ENCODE measurements around the gene MRPL39. TPM values are rescaled to one million over a fixed set of nuclear protein-coding genes. Genes with fewer than 3 reads are reported as not detected.

MRPL39 gene
- total and polyA plus RNA-seq, 2 donors, result 28.2 to 34.7 TPM

DNA sequence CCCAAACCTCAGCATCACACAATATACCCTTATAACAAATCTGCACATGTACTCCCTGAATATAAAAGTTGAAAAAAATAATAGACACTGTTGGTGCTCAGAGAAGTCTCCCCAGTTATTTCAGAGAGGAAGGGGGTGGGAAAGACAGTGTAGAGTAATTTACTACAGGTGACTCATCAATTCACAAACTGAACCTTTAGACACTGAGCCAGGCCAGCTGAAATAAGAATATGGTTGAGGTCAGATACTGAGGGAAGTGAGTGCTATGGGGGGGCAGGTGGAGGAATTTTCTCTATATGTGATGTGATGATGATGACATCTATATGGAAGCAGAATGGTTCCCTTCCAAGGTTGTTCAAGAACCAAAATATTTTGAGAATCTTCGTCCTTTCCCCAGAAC, 50.1 kb downstream of the MRPL39 start:
- WGBS, result 90% methylated on average over 1 of the region's 1 CpG

DNA sequence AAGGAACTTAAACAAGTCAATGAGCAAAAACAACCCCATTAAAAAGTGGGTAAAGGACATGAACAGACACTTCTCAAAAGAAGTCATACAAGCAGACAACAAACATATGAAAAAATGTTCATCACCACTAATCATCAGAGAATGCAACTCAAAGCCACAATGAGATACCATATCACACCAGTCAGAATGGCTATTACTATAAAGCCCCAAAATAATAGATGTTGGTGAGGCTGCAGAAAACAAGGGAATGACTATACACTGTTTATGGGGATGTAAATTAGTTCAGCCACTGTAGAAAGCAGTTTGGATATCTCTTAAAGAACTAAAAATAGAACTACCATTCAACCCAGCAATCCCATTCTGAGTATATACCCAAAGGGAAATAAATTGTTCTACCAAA, 51.2 kb downstream of the MRPL39 start:
- DNase-seq (ENCODE audit: extremely low spot score), result no peak

More for the DNA sequence above, 50.1 kb downstream of the MRPL39 start:
- no peak for DNase-seq (ENCODE audit: extremely low spot score)
- Histone ChIP-seq H3K4me1 (ENCODE audit: insufficient read depth) (no peaks in the 10 kb centered on the region), H3K27ac (ENCODE audit: low read depth) (no peak overlapping the region), H3K36me3 (ENCODE audit: insufficient read depth) (no peaks in the 10 kb centered on the region), H3K4me3 (ENCODE audit: low read depth, low read length) (no peak overlapping the region)

GRCh38 chr21:25555492-25555891, 51.8 kb downstream of the MRPL39 start:
- DNase-seq (ENCODE audit: extremely low spot score), result no peak
- Histone ChIP-seq H3K4me3 (ENCODE audit: low read depth, low read length) (no peak overlapping the region), H3K27ac (ENCODE audit: low read depth) (no peak overlapping the region), H3K4me1 (ENCODE audit: insufficient read depth) (no peaks in the 10 kb centered on the region), H3K36me3 (ENCODE audit: insufficient read depth) (no peaks in the 10 kb centered on the region)

More for the DNA sequence above, 51.2 kb downstream of the MRPL39 start:
- Histone ChIP-seq H3K4me1 (ENCODE audit: insufficient read depth) (no peaks in the 10 kb centered on the region), H3K36me3 (ENCODE audit: insufficient read depth) (no peaks in the 10 kb centered on the region), H3K27ac (ENCODE audit: low read depth) (no peak overlapping the region), H3K4me3 (ENCODE audit: low read depth, low read length) (no peak overlapping the region)

GRCh38 chr21:25552856-25553255, 54.4 kb downstream of the MRPL39 start:
- DNase-seq (ENCODE audit: extremely low spot score), result no peak
- Histone ChIP-seq H3K4me1 (ENCODE audit: insufficient read depth) (no peaks in the 10 kb centered on the region), H3K36me3 (ENCODE audit: insufficient read depth) (no peaks in the 10 kb centered on the region), H3K27ac (ENCODE audit: low read depth) (no peak overlapping the region), H3K4me3 (ENCODE audit: low read depth, low read length) (no peak overlapping the region)
- 64% methylated on average over 5 of the region's 5 CpGs for WGBS

DNA sequence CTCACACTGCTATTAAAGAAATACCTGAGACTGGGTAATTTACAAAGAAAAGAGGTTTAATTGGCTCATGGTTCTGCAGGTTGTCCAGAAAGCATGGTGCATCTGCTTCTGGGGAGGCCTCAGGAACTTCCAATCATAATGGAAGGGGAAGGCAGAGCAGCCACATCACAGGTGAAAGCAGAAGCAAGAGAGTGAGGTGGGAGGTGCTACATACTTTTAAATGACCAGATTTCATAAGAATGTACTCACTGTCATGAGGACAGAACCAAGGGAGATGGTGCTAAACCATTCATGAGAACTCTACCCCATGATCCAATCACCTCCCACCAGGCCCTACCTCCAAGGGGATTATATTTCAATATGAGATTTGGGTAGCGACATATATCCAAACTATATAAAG, 55.7 kb downstream of the MRPL39 start:
- Histone ChIP-seq H3K27ac (ENCODE audit: low read depth) (no peak overlapping the region), H3K4me3 (ENCODE audit: low read depth, low read length) (no peak overlapping the region), H3K4me1 (ENCODE audit: insufficient read depth) (no peaks in the 10 kb centered on the region), H3K36me3 (ENCODE audit: insufficient read depth) (no peaks in the 10 kb centered on the region)
- 98% methylated on average over 1 of the region's 1 CpG for WGBS
- no peak for DNase-seq (ENCODE audit: extremely low spot score)

DNA sequence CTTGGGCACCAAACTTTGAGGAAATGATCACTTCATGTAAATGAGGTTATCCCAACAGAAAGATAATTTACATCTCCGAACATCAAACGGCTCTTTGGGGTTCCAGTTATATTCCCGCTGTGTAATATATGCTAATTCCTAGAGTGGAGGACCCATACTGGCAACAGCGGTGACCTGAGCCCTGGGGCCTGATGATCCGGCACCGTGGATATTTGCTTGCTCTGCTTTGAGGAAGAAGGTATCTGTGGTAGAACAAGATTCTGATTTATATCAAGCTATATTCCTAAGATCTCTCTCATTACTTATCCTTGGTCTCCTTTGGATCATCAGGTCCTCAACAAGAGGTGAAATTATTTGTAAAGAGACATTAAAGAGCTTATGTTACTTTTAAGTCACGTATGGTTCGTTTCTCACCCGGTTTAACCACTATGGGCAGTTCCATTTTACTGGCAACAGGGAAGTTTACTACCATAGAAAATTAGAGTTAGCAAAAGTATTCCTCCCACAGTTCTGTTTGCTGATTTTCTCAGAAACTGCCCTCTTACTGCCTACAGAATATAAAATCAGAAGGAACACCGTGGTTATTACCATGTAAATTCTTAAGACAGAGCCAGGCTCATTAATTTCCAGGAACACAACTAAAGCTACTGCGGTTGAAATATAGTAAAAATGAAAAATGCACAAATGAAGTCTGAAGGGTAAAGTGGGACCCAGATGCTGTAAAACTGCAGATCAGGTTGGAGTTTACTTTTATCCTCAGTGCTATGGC, 56.7 kb downstream of the MRPL39 start:
- Histone ChIP-seq H3K4me3 (ENCODE audit: low read depth, low read length) (no peak overlapping the region), H3K4me1 (ENCODE audit: insufficient read depth) (no peaks in the 10 kb centered on the region), H3K27ac (ENCODE audit: low read depth) (no peak overlapping the region), H3K36me3 (ENCODE audit: insufficient read depth) (no peaks in the 10 kb centered on the region)
- no peak for DNase-seq (ENCODE audit: extremely low spot score)
- WGBS, result 93% methylated on average over 11 of the region's 11 CpGs

GRCh38 chr21:25541042-25541441, 66.2 kb downstream of the MRPL39 start:
- Histone ChIP-seq H3K4me1 (ENCODE audit: insufficient read depth) (no peaks in the 10 kb centered on the region), H3K36me3 (ENCODE audit: insufficient read depth) (no peaks in the 10 kb centered on the region), H3K27ac (ENCODE audit: low read depth) (no peak overlapping the region), H3K4me3 (ENCODE audit: low read depth, low read length) (no peak overlapping the region)
- 86% methylated on average over 2 of the region's 2 CpGs for WGBS
- DNase-seq (ENCODE audit: extremely low spot score), result no peak

DNA sequence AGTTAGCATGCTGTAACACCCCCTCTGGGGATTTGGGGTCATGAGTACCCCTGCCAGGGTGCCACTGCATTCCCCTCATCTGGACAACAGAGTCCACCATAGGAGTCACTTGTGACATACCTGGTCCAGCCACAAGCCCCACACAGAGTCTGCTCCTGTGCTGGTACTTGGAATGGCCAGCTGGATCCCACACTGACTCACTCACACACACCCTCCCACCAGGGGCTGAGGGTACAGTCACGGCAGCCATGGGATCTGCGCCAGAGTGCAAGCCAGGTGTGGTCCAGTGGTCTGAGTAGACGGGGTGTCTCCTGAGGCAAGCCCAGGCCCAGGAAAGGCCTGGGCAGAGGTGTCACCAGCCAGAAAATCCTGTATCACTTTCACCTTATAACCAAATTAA, 67.7 kb downstream of the MRPL39 start:
- no peak overlapping the region for H3K27ac ChIP-seq (ENCODE audit: low read depth)
- H3K4me1 ChIP-seq (ENCODE audit: insufficient read depth), result no peaks in the 10 kb centered on the region
- no peak overlapping the region for H3K4me3 ChIP-seq (ENCODE audit: low read depth, low read length)
- no peak for DNase-seq (ENCODE audit: extremely low spot score)
- no peaks in the 10 kb centered on the region for H3K36me3 ChIP-seq (ENCODE audit: insufficient read depth)
- WGBS, result 89% methylated on average over 3 of the region's 3 CpGs

- no peak overlapping the region for H3K4me3 ChIP-seq (ENCODE audit: low read depth, low read length)
- H3K36me3 ChIP-seq (ENCODE audit: insufficient read depth), result no peaks in the 10 kb centered on the region
- H3K27ac ChIP-seq (ENCODE audit: low read depth), result no peak overlapping the region
- H3K4me1 ChIP-seq (ENCODE audit: insufficient read depth), result no peaks in the 10 kb centered on the region
- no peak for DNase-seq (ENCODE audit: extremely low spot score)
These were observed 70.1 kb downstream of the MRPL39 start for GRCh38 chr21:25537174-25537573.

GRCh38 chr21:25536752-25537151, 70.5 kb downstream of the MRPL39 start:
- Histone ChIP-seq H3K4me3 (ENCODE audit: low read depth, low read length) (no peak overlapping the region), H3K4me1 (ENCODE audit: insufficient read depth) (no peaks in the 10 kb centered on the region), H3K27ac (ENCODE audit: low read depth) (no peak overlapping the region)

DNA sequence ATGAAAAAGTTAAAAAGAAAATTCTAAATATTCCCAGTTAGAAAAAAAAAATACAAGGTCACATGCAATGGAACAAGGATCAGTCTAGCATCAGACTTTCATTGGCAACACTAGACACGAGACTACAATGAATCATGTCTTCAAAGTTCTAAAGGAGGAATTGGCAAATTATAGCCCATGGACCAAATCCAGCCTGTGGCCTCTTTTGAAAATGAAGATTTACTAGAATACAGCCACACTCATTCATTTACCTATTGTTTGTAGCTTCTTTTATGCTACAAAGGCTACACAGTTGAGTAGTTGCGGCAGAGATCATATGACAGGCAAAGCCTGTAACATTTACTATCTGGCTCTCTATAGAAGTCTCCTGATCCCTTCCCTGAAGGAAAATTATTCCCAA, 71.4 kb downstream of the MRPL39 start:
- no peak for DNase-seq (ENCODE audit: extremely low spot score)
- WGBS, result 82% methylated on average over 2 of the region's 2 CpGs
- Histone ChIP-seq H3K27ac (ENCODE audit: low read depth) (no peak overlapping the region), H3K36me3 (ENCODE audit: insufficient read depth) (no peaks in the 10 kb centered on the region), H3K4me1 (ENCODE audit: insufficient read depth) (no peaks in the 10 kb centered on the region), H3K4me3 (ENCODE audit: low read depth, low read length) (no peak overlapping the region)

More at GRCh38 chr21:25536752-25537151, 70.5 kb downstream of the MRPL39 start:
- H3K36me3 ChIP-seq (ENCODE audit: insufficient read depth), result no peaks in the 10 kb centered on the region
- DNase-seq (ENCODE audit: extremely low spot score), result no peak

Other genes starting within 250 kb of the MRPL39 start
- gene JAM2, start 31.8 kb upstream of the MRPL39 start, total RNA-seq, result 62.1 TPM
- 25.3 TPM for gene JAM2, start 31.8 kb upstream of the MRPL39 start, polyA plus RNA-seq
- 71.3 TPM for gene ATP5PF, start 127.4 kb upstream of the MRPL39 start, total RNA-seq
- gene ATP5PF, start 127.4 kb upstream of the MRPL39 start, polyA plus RNA-seq, result 276 TPM
- 75.9 TPM for gene GABPA, start 127.5 kb upstream of the MRPL39 start, total RNA-seq
- 16.3 TPM for gene GABPA, start 127.5 kb upstream of the MRPL39 start, polyA plus RNA-seq

All from urinary bladder (tissue), 4 donors.